ENCODE results near the gene KMT2E. TPM values are rescaled to one million over a fixed set of nuclear protein-coding genes. Genes with fewer than 3 reads are reported as not detected.

Gene KMT2E
- total and polyA plus RNA-seq, 2 donors (not counting 3 experiments of a cell fraction or from before 2014, with no cell fraction given), result 19.0 to 74.8 TPM

DNA sequence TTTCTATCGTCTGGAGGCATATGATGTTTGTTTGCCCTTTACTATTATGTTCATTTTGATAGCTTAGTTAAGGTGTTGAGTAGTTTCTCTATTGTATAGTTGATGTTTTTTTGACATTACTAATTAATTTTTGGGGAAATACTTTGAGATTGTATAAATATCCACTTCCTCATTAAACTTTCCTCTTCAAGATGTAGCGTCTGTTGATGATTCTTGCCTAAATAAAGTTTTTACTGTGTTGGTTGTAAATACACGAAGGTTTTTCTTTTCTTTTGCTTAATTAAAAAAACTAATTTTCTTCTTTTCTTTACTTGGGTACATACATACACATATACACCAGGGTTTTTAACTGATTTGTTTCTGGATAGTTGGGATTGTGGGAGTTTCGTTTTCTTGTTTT lies 8.5 kb downstream of the KMT2E start:
- intact Hi-C loops (cut with micrococcal nuclease), result no loop called here
- FAIRE-seq (no peak), DNase-seq (ENCODE audit: low read depth, low spot score) (no peak)
- peaks cover 30% of the 10 kb centered on the region for H4K20me1 ChIP-seq (replicated peaks; ENCODE audit: control insufficient read depth, extremely low read depth, insufficient read depth, low read length)
- peak overlapping the region; percentile 50 for H3K4me2 ChIP-seq (ENCODE audit: insufficient read depth, low read length)
- peaks cover 98% of the 10 kb centered on the region for H3K79me2 ChIP-seq (ENCODE audit: control insufficient read depth, insufficient read depth, low read length)
- no peaks in the 10 kb centered on the region for H3K9me3 ChIP-seq (replicated peaks; ENCODE audit: control insufficient read depth, insufficient read depth, low read length)
- no peak overlapping the region for H2AFZ ChIP-seq (ENCODE audit: low read depth, low read length)
- H3K4me1 ChIP-seq (ENCODE audit: control insufficient read depth, extremely low read depth, insufficient read depth, low read length), result peaks cover 26% of the 10 kb centered on the region
- H3K9ac ChIP-seq (replicated peaks; ENCODE audit: extremely low read depth, insufficient read depth, low read length), result no peak overlapping the region
- dilution Hi-C loops (cut with MboI; ENCODE audit: extremely low pct_ligation_motif_present, low sequenced_read_pairs), result no loop called here
- ChIA-PET POLR2A (no interaction called here), CTCF (interaction anchor here (1.0 kb wide), 1 partner anchor 9 kb away, joined by 3 read pairs; the partner anchor contains the start of gene KMT2E)
- H3K36me3 ChIP-seq (ENCODE audit: control insufficient read depth in 2 of 2, extremely low read depth in 1 of 2, insufficient read depth in 2 of 2, low read length in 2 of 2), result no peaks in the 10 kb centered on the region
- H3K27ac ChIP-seq (ENCODE audit: insufficient read depth, low read depth, low read length), result no peak overlapping the region
- no TSS peak for BruUV-seq (replicated peaks)
- no peak for TF ChIP-seq POLR2A (IDR thresholded peaks at IDR 0.05; ENCODE audit: low read depth, low read length)
- no peak for TF ChIP-seq MYC (IDR thresholded peaks at IDR 0.05; ENCODE audit: low read depth, low read length)
- TF ChIP-seq EZH2 (IDR thresholded peaks at IDR 0.05; ENCODE audit: borderline replicate concordance, low read depth, low read length, severe bottlenecking), result no peak
- no peak for TF ChIP-seq GATA2 (IDR thresholded peaks at IDR 0.05; ENCODE audit: insufficient read depth, insufficient read length, low read depth, low read length)
- no peak for TF ChIP-seq FOS (IDR thresholded peaks at IDR 0.05; ENCODE audit: borderline replicate concordance, insufficient read depth, low read length)
- TF ChIP-seq JUN (IDR thresholded peaks at IDR 0.05; ENCODE audit: borderline replicate concordance, insufficient read depth, insufficient read length, low read depth), result no peak
- TF ChIP-seq, protein P1, sequence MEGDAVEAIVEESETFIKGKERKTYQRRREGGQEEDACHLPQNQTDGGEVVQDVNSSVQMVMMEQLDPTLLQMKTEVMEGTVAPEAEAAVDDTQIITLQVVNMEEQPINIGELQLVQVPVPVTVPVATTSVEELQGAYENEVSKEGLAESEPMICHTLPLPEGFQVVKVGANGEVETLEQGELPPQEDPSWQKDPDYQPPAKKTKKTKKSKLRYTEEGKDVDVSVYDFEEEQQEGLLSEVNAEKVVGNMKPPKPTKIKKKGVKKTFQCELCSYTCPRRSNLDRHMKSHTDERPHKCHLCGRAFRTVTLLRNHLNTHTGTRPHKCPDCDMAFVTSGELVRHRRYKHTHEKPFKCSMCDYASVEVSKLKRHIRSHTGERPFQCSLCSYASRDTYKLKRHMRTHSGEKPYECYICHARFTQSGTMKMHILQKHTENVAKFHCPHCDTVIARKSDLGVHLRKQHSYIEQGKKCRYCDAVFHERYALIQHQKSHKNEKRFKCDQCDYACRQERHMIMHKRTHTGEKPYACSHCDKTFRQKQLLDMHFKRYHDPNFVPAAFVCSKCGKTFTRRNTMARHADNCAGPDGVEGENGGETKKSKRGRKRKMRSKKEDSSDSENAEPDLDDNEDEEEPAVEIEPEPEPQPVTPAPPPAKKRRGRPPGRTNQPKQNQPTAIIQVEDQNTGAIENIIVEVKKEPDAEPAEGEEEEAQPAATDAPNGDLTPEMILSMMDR (IDR thresholded peaks at IDR 0.05; ENCODE audit: extremely low read depth in 1 of 2, insufficient read depth in 1 of 2, low read depth in 1 of 2, low read length in 2 of 2), result no peak
- TF ChIP-seq, protein P2, sequence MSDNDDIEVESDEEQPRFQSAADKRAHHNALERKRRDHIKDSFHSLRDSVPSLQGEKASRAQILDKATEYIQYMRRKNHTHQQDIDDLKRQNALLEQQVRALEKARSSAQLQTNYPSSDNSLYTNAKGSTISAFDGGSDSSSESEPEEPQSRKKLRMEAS (IDR thresholded peaks at IDR 0.05; ENCODE audit: insufficient read depth, insufficient read length), result no peak
- TF ChIP-seq POLR2AphosphoS5 (IDR thresholded peaks at IDR 0.05; ENCODE audit: insufficient read depth, low read depth, low read length), result no peak
- no peaks in the 10 kb centered on the region for H3K9me1 ChIP-seq (replicated peaks; ENCODE audit: control insufficient read depth, extremely low read depth, insufficient read depth, low read length)
- H3K4me3 ChIP-seq (replicated peaks in 1 of 3; ENCODE audit: insufficient read depth in 1 of 3, low read depth in 1 of 3, low read length in 3 of 3), result no peak overlapping the region
- H3K27me3 ChIP-seq (ENCODE audit: control insufficient read depth in 2 of 2, insufficient read depth in 2 of 2, low read length in 2 of 2), result no peaks in the 10 kb centered on the region

Measured in endothelial cell of umbilical vein (primary cell).